GM18873 (cell line): ENCODE results near the gene ZNF471.

Source experiments
- ATAC-seq: cut with Tn5 transposase; IDR thresholded peaks from one replicate; pipeline ENCODE4 v1.9.1; 2021; ENCODE audit warnings: mild to moderate bottlenecking, moderate library complexity, moderate number of reproducible peaks; ENCODE audit not compliant: unreplicated experiment, low FRiP score

ZNF471 gene

GRCh38 chr19:56507446-56508289, at the start of gene ZNF471:
TSS of gene ZNF471 (plus strand) at chr19:56507855. CDS start at chr19:56511572, 3,717 bp downstream.
- ATAC-seq: peak; percentile 66

- no peak for ATAC-seq
Measured at GRCh38 chr19:56474308-56474707, 33.3 kb upstream of the ZNF471 start.

- no peak for ATAC-seq
Measured at GRCh38 chr19:56476093-56476492, 31.6 kb upstream of the ZNF471 start.

- ATAC-seq: no peak
Measured at GRCh38 chr19:56476651-56477428, 30.8 kb upstream of the ZNF471 start, which contains the start of gene ZNF667. TSS of gene ZNF667 (minus strand) at chr19:56477345. CDS start at chr19:56462370, 14,975 bp downstream.

GRCh38 chr19:56477429-56478338, 30.0 kb upstream of the ZNF471 start:
- ATAC-seq: no peak

GRCh38 chr19:56491399-56491798, 16.3 kb upstream of the ZNF471 start:
- no peak for ATAC-seq

- ATAC-seq: no peak
Measured at GRCh38 chr19:56504581-56504980, 3.1 kb upstream of the ZNF471 start.

GRCh38 chr19:56508290-56508778, 679 bp downstream of the ZNF471 start:
- ATAC-seq: no peak

GRCh38 chr19:56525214-56525860, 17.7 kb downstream of the ZNF471 start:
- no peak for ATAC-seq

GRCh38 chr19:56537442-56537841, 29.8 kb downstream of the ZNF471 start:
- ATAC-seq: no peak

- peak; percentile 70 for ATAC-seq
Measured at GRCh38 chr19:56538254-56538760, 30.7 kb downstream of the ZNF471 start.

GRCh38 chr19:56538761-56539263, 31.2 kb downstream of the ZNF471 start, which contains the start of gene ZFP28:
TSS of gene ZFP28 (plus strand) at chr19:56538948. CDS start at chr19:56539019, 71 bp downstream.
- peak; percentile 13 for ATAC-seq

GRCh38 chr19:56543776-56544175, 36.1 kb downstream of the ZNF471 start:
- no peak for ATAC-seq

GRCh38 chr19:56547535-56547934, 39.9 kb downstream of the ZNF471 start:
- no peak for ATAC-seq

GRCh38 chr19:56554272-56554869, 46.7 kb downstream of the ZNF471 start:
- no peak for ATAC-seq

GRCh38 chr19:56562766-56563165, 55.1 kb downstream of the ZNF471 start:
- ATAC-seq: no peak

- ATAC-seq: peak; percentile 17
Measured at GRCh38 chr19:56566904-56567273, 59.2 kb downstream of the ZNF471 start.

- peak; percentile 94 for ATAC-seq
Measured at GRCh38 chr19:56567274-56568120, 59.8 kb downstream of the ZNF471 start, which contains the start of gene ZNF470. TSS of gene ZNF470 (plus strand) at chr19:56567468. CDS start at chr19:56570312, 2,844 bp downstream.
